SIG-M5 treated with dmso at 0.1 percent for 504 hours (cell line): ENCODE data around the gene FOXP1.
"Not testable (repeated sequence)": the region's sequence is repeated elsewhere in the genome, so short reads cannot be mapped to it uniquely, and the experiment has no call there.

ENCODE experiments used
- DNase-seq: peaks from one replicate; lab custom pipeline; 2025; ENCODE audit not compliant: unreplicated experiment; lab: John Stamatoyannopoulos, UW

Gene FOXP1

DNA sequence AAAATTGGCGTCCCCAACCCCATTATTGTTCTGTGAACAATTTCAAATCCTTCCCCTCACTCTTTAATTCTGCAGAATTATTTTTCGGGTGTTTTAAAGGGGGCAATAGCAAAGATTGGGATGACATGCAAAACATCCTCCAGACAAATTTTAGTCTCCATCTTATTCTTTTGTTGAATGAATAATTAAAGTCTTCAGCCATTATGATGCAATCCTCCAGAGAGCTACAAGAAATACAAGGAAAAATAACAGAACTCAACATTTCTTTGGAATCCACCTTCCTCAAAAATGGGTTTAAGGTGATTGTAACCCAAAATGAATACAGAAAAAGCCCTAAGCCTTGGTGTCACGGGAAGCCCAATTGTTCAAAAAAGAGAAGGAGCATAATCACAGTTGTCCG is 49.9 kb downstream of the FOXP1 start:
- DNase-seq = no peak

DNA sequence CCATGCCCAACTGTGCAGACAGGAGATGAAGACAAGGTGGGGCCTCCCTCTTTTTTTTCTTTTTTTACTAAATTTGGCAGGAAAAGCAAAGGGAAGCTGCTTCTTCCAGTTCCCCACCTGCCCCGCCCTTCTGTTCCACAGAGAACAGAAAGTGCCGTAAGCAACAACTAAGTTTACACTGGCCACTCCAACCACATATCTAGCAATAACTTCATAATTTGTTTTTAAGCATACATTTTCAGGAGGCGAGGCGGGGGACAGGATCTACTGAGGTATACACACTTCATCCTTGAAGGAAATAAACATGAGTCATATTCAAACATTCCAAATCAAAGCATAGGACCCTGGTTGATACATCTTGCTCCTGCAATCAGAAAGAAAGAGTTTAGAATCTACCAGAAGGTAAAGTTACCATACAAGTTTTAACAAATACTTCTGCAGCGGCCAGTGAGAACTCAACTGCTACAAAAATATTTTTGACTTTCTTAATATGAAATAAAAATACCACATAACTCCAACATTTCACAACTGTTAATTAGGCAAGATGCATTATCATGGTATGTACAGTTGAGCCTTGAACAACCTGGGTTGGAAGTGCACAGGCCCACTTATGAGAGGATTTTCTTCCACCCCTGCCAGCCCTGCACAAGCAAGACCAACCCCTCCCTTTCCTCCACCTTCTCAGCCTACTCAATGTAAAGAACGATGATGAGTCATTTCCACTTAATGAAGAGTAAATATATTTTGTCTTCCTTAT is 50.7 kb downstream of the FOXP1 start:
- DNase-seq = peak; percentile 26

- DNase-seq = no peak
These were observed 52.5 kb downstream of the FOXP1 start for GRCh38 chr3:71530903-71531530.

DNA sequence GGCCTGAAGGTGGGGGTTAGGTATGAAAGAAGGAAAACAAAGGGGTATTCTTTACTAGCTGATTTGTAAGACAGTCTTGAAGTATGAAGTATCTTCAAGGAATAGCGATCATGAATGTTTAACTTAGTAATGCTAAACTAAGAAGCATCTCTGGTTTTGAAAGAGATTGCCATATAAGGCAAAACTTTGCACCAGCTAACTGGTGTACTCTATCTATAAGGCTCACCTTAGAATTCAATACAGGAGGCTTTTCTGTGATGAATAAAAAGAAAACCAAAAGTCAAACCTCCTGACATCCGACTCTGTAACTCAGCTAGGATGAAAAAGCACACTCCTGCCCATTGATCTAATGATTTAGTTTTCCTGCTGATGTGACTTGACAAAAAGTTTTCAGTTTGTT is 54.7 kb downstream of the FOXP1 start:
- no peak for DNase-seq

DNA sequence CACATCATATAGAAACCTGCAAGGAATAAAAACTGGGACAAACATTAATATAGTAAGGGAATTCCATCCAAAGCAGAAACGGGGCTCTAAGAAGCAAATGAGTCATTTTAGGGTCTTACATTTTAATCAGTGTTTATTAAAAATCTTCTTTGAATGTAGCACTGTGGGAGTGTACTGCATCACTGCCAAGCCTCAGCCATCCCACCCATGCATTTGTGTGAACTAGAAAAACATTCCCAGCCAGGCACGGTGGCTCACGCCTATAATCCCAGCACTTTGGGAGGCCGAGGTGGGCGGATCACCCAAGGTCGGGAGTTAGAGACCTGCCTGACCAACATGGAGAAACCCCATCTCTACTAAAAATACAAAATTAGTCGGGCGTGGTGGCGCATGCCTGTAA is 57.1 kb downstream of the FOXP1 start:
- DNase-seq = not testable (repeated sequence)

GRCh38 chr3:71525391-71525790 is 58.1 kb downstream of the FOXP1 start:
- peak; percentile 71 for DNase-seq

- DNase-seq = no peak
These were observed 58.9 kb downstream of the FOXP1 start for GRCh38 chr3:71524672-71525071.

- no peak for DNase-seq
These were observed 59.9 kb downstream of the FOXP1 start for GRCh38 chr3:71523628-71524027.

GRCh38 chr3:71521940-71522876 is 61.3 kb downstream of the FOXP1 start:
- no peak for DNase-seq

DNA sequence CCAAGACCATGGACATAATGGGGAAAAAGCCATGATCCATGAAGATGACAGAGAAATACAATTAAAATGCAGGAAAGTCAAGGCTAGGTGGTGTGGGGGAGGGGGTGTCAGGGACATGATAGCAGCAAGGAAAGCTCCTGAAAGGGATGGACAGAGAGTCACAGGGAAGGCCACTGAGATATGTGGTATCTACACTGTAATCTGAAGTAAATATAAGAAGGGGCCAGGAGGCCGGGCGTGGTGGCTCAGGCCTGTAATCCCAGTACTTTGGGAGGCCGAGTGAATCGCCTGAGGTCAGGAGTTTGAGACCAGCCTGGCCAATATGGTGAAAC is 62.5 kb downstream of the FOXP1 start:
- DNase-seq = no peak

DNA sequence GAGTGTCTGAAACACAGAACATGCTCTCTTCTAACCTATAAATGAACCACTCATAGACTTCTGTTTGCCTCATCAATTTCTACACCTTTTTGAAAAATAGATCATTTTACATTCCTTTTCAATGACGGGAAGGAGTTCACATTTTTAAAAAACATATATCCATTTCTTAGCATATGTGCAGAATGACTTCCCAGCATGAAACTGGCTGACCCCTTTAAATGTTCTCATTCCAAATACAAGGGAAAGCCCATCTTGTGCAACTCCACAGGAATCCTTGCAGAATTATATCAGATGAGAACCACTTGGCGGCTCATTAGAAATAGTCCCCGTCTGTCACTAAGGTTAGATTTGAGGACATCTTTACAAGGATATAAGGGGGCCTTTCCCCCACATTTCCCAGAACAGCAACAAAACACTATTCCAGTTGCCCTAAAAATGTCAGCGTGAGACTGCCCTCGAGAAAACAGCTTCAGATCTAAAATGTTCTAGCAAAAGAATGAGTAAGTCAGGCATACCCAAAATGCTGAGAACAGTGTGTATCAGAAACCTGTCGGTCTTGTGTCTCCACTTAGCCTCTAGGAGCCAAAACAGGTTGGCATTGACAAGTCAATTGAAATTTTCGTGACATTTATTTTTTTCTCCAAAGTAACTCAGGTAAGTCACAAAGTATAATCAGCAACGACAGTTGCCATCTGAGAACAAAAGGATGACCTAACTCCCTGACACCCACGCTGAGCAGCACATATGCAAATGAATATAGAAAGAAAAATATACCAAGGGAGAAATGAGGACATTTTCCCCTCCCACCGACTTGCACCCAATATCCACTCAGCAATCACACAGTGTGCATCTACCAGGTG is 63.1 kb downstream of the FOXP1 start:
- no peak for DNase-seq

DNA sequence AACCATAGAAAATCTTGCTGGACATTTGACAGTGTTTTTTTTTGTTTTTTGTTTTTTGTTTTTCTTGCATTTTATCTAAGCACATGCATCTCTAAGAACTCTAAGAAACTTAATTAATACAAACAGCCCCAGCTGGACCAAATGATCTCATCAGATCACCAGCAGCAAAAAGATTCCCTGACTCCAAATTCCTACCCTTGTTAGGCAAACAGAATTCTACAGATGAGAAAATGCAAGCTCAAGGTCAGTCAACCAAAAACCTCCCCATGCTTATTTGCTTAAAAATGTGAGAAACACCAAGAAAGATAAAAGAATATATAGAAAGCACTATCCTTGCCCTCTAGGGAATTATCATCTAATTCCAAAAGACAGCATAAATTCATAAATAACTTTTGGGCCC is 65.4 kb downstream of the FOXP1 start:
- DNase-seq = no peak

DNA sequence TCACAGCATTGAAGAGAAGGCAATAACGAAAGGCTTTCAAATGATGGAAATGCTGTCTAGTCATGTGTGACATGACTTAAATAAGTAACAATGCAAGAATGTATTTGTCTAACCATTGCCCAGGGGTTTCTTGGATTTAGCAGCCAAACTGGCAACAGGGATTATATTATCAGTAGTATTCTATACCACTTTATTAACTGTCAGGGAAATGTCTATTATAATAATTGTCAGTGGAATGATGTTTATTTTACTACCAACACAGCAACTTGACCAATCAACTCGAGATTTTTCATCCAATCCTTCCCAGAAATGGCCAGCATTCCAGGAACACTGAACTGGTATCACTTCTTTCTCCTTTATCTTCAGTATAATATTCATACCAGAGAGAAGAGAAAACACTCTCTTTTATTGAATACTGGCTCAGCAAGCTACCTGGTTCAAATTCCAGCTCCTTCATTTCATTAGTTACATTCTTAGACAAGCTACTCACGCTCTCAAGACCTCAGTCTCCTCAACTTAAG is 66.2 kb downstream of the FOXP1 start:
- DNase-seq = no peak

DNA sequence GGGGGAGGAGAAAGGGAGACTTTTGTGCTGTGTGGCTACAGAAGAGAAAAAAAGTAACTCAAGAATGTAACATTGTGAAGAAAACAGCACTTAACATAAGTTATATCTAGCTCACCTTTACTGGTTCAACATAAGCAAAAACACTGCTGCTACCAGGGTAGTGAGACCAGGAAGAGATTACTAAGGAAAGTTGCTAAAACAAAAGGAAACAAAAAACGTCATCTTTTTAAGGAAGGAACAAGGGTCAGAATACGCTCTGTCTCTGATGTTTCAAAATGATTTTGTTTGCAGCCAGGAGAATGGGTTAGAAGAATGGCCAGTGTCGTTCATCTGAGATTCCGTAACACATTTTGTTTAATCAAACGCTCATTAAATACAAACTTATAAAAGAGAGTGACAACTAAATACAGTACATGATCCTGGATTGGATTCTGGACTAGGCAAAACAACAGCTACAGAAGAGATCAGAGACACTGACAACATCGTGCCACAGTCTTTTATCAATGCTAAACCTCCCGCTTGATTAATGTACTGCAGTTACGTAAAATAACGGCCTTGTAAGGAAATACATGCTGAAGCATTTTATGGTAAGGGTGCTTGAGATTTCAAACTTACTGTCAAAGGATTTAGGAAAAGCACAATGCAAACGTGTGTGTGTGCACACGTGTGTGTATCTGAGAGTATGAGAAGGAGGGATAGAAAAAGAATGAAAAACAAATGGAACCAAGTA is 67.7 kb downstream of the FOXP1 start:
- DNase-seq = no peak

DNA sequence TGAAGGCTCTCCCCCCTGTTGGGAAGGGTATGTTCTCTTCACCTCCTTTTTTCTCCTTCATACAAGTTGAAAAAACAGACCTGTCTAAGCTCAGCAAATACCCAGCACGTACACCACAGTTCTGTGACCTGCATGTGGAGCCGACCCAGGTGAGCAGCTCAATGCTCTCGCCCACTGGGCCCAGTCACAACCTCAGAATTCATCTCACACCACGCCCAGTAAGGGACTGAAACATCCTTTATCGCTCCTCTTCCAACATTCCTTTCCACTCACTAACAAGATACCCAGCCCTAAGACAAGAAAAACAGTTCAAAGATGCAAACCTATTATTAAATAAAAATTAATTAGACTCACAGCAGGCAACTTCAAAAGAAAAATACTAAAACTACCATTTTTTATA is 68.9 kb downstream of the FOXP1 start:
- DNase-seq = no peak

- DNase-seq = no peak
These were observed 70.0 kb downstream of the FOXP1 start for GRCh38 chr3:71513515-71513914.

- no peak for DNase-seq
These were observed 70.4 kb downstream of the FOXP1 start for GRCh38 chr3:71513081-71513480.

GRCh38 chr3:71512544-71512943 is 71.0 kb downstream of the FOXP1 start:
- no peak for DNase-seq

DNA sequence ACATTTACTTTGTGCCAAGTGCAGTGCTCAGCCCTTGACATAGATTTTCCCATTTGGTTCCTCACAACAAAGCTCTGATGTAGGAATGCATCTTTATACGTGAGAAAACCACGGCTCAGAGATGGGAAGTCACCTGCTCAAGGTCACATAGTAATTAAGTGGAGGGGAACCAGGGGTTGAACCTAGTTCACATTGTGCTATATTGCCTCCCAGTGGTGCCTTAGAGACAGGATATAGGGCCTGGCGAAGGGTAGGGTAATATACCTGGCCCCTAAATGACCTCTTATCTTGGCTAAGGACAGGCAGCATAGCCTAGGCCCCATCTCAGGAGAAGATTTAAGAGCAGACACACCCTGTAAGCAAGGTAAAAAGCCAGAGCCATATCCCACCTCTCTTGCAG is 71.5 kb downstream of the FOXP1 start:
- DNase-seq = peak; percentile 11

DNA sequence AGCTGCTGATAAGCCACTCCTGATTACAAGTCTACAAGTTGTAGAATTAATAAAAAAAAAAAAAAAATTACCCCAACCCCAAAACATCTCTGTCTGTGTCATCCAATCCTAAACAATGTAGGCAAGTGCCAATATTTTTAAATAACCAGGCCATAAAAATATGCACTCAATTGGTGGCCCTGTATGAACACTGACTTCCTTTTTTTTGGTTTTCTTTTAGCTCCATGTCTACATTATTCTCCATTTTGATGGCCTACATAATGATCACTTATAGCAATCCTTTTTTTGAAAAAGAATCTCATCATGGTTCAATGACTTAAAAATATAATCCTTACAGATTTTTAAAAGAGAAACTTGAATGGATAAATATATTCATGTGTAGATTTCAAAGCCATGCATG is 72.1 kb downstream of the FOXP1 start:
- DNase-seq = peak; percentile 19
